ENCODE data around the gene CCDC178. TPM values are rescaled to one million over a fixed set of nuclear protein-coding genes. Genes with fewer than 3 reads are reported as not detected.

The CCDC178 gene
- total and polyA plus RNA-seq, 2 of the 4 experiments (the other 2 are of a cell fraction): not detected

GRCh38 chr18:32934201-32934600, 506.3 kb downstream of the CCDC178 start:
- H3K4me3 ChIP-seq (ENCODE audit: insufficient read depth, low read depth, low read length): no peak overlapping the region
- WGBS, 2 experiments (ENCODE audit: extremely low coverage in 2 of 2, insufficient read length in 1 of 2): no CpG with 5 or more reads among the region's 4 CpGs
- H3K4me1 ChIP-seq (ENCODE audit: control insufficient read depth, insufficient read depth, low read length): no peaks in the 10 kb centered on the region
- H3K56ac ChIP-seq (ENCODE audit: extremely low read depth, insufficient read depth, low read length): no peak overlapping the region
- H2BK5ac ChIP-seq (ENCODE audit: low read depth, low read length, poor library complexity, severe bottlenecking): no peak overlapping the region
- no peaks in the 10 kb centered on the region for H3K36me3 ChIP-seq (ENCODE audit: control insufficient read depth, insufficient read depth, low read length)
- H2BK120ac ChIP-seq (ENCODE audit: low read depth, low read length): no peak overlapping the region
- dilution Hi-C loops (cut with HindIII; ENCODE audit: low sequenced_read_pairs, unreplicated experiment) (no loop called here), in situ Hi-C loops (cut with MboI; ENCODE audit: low sequenced_read_pairs) (no loop called here), intact Hi-C loops (cut with micrococcal nuclease) (loop anchor here (5.0 kb wide), 1 partner anchor 777 kb away; no protein-coding TSS in a partner anchor)
- POLR2A ChIA-PET (ENCODE audit: unreplicated experiment): no interaction called here
- H4K91ac ChIP-seq (ENCODE audit: insufficient read depth, low read depth, low read length): no peak overlapping the region
- H4K5ac ChIP-seq (ENCODE audit: low read depth, low read length): no peak overlapping the region
- H3K27me3 ChIP-seq (ENCODE audit: control insufficient read depth, insufficient read depth, low read length): no peaks in the 10 kb centered on the region
- no peaks in the 10 kb centered on the region for H4K20me1 ChIP-seq (ENCODE audit: insufficient read depth, low read length)
- H3K27ac ChIP-seq (ENCODE audit: insufficient read depth, low read length): no peak overlapping the region
- no peak overlapping the region for H2BK20ac ChIP-seq (ENCODE audit: low read depth, low read length)
- H4K8ac ChIP-seq (ENCODE audit: low read depth in 2 of 2, low read length in 2 of 2): no peak overlapping the region
- DNase-seq: no peak
- no TSS peak for BruUV-seq (replicated peaks)
- no peak for ATAC-seq (ENCODE audit: low read depth)
- no peak overlapping the region for H3K4ac ChIP-seq (ENCODE audit: low read depth, low read length)
- H3K79me1 ChIP-seq (ENCODE audit: low read depth in 1 of 2, low read length in 2 of 2): no peaks in the 10 kb centered on the region
- no peak overlapping the region for H3K14ac ChIP-seq (replicated peaks; ENCODE audit: low read depth, low read length)
- CTCF ChIA-PET: no interaction called here
- no peak overlapping the region for H2AFZ ChIP-seq (replicated peaks; ENCODE audit: low read length, poor library complexity)
- H3K9me3 ChIP-seq (ENCODE audit: control insufficient read depth, insufficient read depth, low read length): no peaks in the 10 kb centered on the region
- H3K18ac ChIP-seq (ENCODE audit: low read depth, low read length): no peak overlapping the region
- H2BK15ac ChIP-seq (ENCODE audit: low read depth, low read length): no peak overlapping the region
- no peak for TF ChIP-seq RFX5 (IDR thresholded peaks at IDR 0.05; ENCODE audit: low read depth, low read length)
- no peak for TF ChIP-seq USF2 (IDR thresholded peaks at IDR 0.05; ENCODE audit: low read depth, low read length)
- TF ChIP-seq CEBPB (IDR thresholded peaks at IDR 0.05; ENCODE audit: low read depth, low read length): no peak
- no peak for TF ChIP-seq CHD1 (IDR thresholded peaks at IDR 0.05; ENCODE audit: low read depth, low read length)
- no peak for TF ChIP-seq MAFK (IDR thresholded peaks at IDR 0.05; ENCODE audit: low read depth, low read length)
- no peak for TF ChIP-seq RCOR1 (IDR thresholded peaks at IDR 0.05; ENCODE audit: insufficient replicate concordance, low read length)
- TF ChIP-seq MXI1 (IDR thresholded peaks at IDR 0.05; ENCODE audit: borderline replicate concordance, low read depth, low read length): no peak
- no peak for TF ChIP-seq CTCF (conservative IDR thresholded peaks at IDR 0.05; ENCODE audit: low read depth, low read length)
- no peak for TF ChIP-seq SMC3 (IDR thresholded peaks at IDR 0.05; ENCODE audit: low read depth, low read length)
- TF ChIP-seq POLR2A (IDR thresholded peaks at IDR 0.05; ENCODE audit: low read depth, low read length): no peak
- TF ChIP-seq ELK1 (IDR thresholded peaks at IDR 0.05; ENCODE audit: borderline replicate concordance, low read depth, low read length): no peak
- no peak for TF ChIP-seq FOS (IDR thresholded peaks at IDR 0.05; ENCODE audit: low read depth, low read length)
- no peak for TF ChIP-seq BHLHE40 (IDR thresholded peaks at IDR 0.05; ENCODE audit: low read depth, low read length)
- TF ChIP-seq NFE2L2 (IDR thresholded peaks at IDR 0.05; ENCODE audit: low read depth, low read length): no peak
- no peak for TF ChIP-seq MAZ (IDR thresholded peaks at IDR 0.05; ENCODE audit: borderline replicate concordance, low read depth, low read length)
- TF ChIP-seq RAD21 (IDR thresholded peaks at IDR 0.05; ENCODE audit: low read length): no peak
- no peaks in the 10 kb centered on the region for H3K9me1 ChIP-seq (ENCODE audit: insufficient read depth, low read length)
- H3K23ac ChIP-seq (ENCODE audit: low read depth, low read length): no peak overlapping the region
- no peak overlapping the region for H3K4me2 ChIP-seq (ENCODE audit: low read depth, low read length)
- no peak overlapping the region for H3K9ac ChIP-seq (ENCODE audit: low read depth, low read length)
- no peak overlapping the region for H2AK5ac ChIP-seq (ENCODE audit: low read depth, low read length)
- no peak overlapping the region for H2AK9ac ChIP-seq (replicated peaks; ENCODE audit: low read depth, low read length, poor library complexity)
